ENCODE measurements around the gene LPIN1. TPM values are rescaled to one million over a fixed set of nuclear protein-coding genes. Genes with fewer than 3 reads are reported as not detected.

Gene LPIN1
- total and polyA plus RNA-seq, 8 donors, result 16.4 to 47.2 (median 20.9) TPM

DNA sequence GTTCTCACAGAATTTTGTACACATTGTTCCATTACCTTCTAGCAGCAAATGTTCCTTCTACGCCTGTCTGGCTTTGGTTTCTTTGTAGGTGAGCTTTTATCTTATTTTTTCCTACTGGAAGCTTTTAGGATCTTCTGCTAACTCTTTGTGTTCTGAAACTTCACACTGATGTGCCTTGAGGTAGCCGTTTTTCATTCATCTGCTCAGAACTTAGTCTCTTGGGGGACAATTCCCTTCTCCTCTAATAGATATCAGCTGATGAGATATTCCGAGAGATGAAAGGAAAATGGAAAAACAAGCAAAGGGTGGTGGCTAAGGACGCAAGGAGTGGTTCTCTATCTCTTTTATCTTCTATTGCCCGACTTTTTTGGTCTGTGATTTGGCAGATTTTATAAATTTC lies 27.8 kb upstream of the LPIN1 start:
- Histone ChIP-seq H3K27ac (no peak overlapping the region), H3K36me3 (no peaks in the 10 kb centered on the region), H3K9me3 (no peaks in the 10 kb centered on the region), H3K4me3 (no peak overlapping the region), H3K4me1 (peaks cover 3 to 8% of the 10 kb centered on the region in 2 donors), H3K27me3 (no peaks in the 10 kb centered on the region)
- ATAC-seq, result no peak
- no peak for DNase-seq
- intact Hi-C loops (cut with DNase I), result no loop called here
- TF ChIP-seq, protein P1, sequence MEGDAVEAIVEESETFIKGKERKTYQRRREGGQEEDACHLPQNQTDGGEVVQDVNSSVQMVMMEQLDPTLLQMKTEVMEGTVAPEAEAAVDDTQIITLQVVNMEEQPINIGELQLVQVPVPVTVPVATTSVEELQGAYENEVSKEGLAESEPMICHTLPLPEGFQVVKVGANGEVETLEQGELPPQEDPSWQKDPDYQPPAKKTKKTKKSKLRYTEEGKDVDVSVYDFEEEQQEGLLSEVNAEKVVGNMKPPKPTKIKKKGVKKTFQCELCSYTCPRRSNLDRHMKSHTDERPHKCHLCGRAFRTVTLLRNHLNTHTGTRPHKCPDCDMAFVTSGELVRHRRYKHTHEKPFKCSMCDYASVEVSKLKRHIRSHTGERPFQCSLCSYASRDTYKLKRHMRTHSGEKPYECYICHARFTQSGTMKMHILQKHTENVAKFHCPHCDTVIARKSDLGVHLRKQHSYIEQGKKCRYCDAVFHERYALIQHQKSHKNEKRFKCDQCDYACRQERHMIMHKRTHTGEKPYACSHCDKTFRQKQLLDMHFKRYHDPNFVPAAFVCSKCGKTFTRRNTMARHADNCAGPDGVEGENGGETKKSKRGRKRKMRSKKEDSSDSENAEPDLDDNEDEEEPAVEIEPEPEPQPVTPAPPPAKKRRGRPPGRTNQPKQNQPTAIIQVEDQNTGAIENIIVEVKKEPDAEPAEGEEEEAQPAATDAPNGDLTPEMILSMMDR (IDR thresholded peaks at IDR 0.05), result no peak

DNA sequence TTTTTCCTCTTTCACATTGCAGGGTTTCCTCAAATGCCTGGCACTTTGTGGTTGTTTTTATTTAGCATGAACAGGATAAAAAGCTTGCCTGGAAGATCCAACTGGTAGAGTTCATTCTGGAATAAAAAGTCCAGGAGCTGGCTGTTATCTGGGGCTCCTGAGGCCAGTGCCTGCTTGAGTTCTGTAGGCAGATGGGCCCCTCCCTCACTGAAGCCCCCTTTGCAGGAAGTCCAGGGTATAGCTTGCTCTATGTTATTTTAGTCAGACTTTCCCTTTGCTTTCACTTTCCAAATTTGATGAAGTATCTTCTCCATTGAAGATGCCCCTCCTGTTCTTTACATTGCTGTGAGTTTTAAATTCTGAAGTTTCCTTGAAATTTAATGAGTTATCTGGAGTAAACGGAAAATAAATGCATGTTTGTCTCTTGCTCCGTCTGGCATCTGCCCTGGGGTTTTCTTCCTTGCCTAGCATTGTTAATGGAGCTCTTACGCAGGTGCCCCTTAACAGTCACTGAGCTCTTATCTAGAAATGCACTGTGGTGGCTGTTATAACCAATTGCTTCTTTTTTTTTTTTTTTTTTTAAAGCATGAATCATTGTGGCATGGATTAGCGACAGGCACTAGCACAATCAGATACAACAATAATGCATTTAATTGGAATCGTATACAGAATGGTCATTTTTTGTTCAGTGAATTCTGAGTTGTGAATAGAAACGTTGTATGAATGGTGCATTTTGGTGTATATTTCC lies 27.0 kb upstream of the LPIN1 start:
- TF ChIP-seq, protein P1 (IDR thresholded peaks at IDR 0.05), result no peak
- intact Hi-C loops (cut with DNase I), result no loop called here
- DNase-seq (no peak), ATAC-seq (no peak)
- Histone ChIP-seq H3K4me3 (no peak overlapping the region), H3K4me1 (peaks cover 3 to 8% of the 10 kb centered on the region in 2 donors), H3K27me3 (no peaks in the 10 kb centered on the region), H3K9me3 (no peaks in the 10 kb centered on the region), H3K27ac (no peak overlapping the region), H3K36me3 (no peaks in the 10 kb centered on the region)

DNA sequence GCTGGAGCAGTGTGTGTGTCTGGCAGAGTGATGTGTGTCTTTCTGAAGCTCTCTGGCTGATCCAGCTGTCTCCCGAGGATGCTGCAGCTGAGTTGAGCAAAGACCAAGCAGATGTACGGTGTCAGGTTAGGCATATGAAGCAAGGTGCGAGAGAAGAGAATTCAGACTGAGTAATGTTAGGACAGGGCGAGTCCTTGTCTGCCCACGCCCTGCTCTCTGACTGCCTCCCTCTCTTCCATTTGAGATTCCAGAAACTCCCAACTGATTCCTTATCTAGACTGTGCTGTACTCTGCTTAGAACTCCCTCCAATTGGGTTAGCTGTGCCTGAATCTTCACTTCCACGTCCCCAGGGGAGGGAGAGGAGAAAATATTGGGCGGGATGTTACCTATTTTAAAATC lies 25.7 kb upstream of the LPIN1 start:
- peaks cover 3 to 8% of the 10 kb centered on the region in 2 donors for H3K4me1 ChIP-seq
- no peak overlapping the region for H3K27ac ChIP-seq
- H3K9me3 ChIP-seq, result no peaks in the 10 kb centered on the region
- intact Hi-C loops (cut with DNase I), result no loop called here
- TF ChIP-seq, protein P1 (IDR thresholded peaks at IDR 0.05), result no peak
- no peaks in the 10 kb centered on the region for H3K27me3 ChIP-seq
- no peaks in the 10 kb centered on the region for H3K36me3 ChIP-seq
- ATAC-seq (no peak), DNase-seq (no peak)
- H3K4me3 ChIP-seq, result no peak overlapping the region

DNA sequence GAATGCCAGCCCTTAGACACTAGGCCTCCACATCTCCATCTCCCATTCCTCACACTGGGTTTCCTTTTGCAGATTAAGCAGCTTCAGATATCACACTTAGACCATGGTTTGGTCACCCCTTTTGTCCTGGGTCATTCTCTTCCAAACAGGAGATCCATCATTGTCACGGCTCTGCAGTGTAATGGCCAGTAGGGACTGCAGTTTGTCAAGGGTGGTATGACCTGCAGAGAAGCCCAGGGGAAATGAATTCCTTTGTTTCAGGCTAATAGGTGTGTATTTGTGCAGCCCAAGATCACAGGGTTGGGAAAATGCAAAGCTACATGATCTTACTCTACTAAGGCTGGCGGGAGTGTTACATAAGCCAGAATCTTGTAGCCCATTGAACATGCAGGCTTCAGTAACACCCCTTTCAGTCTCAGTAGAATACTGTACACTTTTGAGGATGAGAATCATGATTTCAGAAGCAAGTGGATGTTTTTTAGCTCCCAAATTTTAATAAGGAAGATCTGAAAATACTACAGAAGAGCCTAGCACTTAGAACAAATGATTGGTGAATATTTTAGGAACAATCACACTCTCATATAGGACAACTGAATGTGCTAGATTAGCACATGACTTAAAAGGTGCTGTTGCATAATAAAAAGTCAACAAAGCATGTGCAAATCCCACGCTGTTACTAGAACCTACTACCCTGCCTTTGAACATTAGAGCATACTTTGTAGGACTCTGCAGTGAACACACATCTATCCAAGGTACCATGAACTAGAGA lies 24.0 kb upstream of the LPIN1 start:
- Histone ChIP-seq H3K36me3 (no peaks in the 10 kb centered on the region), H3K27ac (no peak overlapping the region), H3K27me3 (no peaks in the 10 kb centered on the region), H3K4me3 (no peak overlapping the region), H3K9me3 (no peaks in the 10 kb centered on the region), H3K4me1 (peaks cover 0 to 4% of the 10 kb centered on the region in 2 donors)
- peak; percentile 81 for ATAC-seq
- TF ChIP-seq, protein P1 (IDR thresholded peaks at IDR 0.05), result no peak
- DNase-seq, result no peak
- intact Hi-C loops (cut with DNase I), result no loop called here

DNA sequence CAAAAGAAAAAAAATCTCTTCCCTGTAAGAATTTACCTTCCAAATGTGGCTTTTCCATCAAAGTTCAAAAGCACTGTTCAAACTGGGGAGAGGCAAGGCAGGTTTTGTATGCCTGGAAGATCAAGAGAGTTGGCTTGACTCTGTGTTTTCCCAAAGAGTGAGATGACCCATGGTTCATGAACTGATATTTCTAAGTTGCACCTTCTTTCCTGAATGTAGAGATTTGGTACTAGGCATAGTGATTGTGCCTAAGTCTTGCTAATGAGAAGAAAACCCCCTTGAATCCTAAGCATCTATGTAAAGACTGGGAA lies 23.4 kb upstream of the LPIN1 start:
- H3K4me1 ChIP-seq, result peaks cover 0 to 4% of the 10 kb centered on the region in 2 donors
- TF ChIP-seq, protein P1 (IDR thresholded peaks at IDR 0.05), result no peak
- DNase-seq (no peak), ATAC-seq (no peak)
- intact Hi-C loops (cut with DNase I), result no loop called here
- no peaks in the 10 kb centered on the region for H3K27me3 ChIP-seq
- H3K4me3 ChIP-seq, result no peak overlapping the region
- no peak overlapping the region for H3K27ac ChIP-seq
- no peaks in the 10 kb centered on the region for H3K9me3 ChIP-seq
- no peaks in the 10 kb centered on the region for H3K36me3 ChIP-seq
